Common myeloid progenitor, CD34-positive (primary cell): Measurements from ENCODE around the gene APAF1.
"Not testable (repeated sequence)": the region's sequence is repeated elsewhere in the genome, so short reads cannot be mapped to it uniquely, and the experiment has no call there.

Source experiments
- CTCF ChIA-PET: fragments of 350-600 bp; sonication (Branson Sonifier 250); formaldehyde crosslinking; loops from one replicate; lab custom pipeline; 2021; ENCODE audit warnings: antibody characterized with exemption; lab: Charles Lee
- POLR2A ChIA-PET: fragments of 350-600 bp; sonication (Branson Sonifier 250); formaldehyde crosslinking; loops from one replicate; lab custom pipeline; 2021; ENCODE audit warnings: antibody characterized with exemption; lab: Charles Lee
- DNase-seq, 3 donors: peaks; one replicate each; pipeline versions ENCODE4 v3.0.0 to v3.0.0-alpha.2; 2013
- H3K27ac ChIP-seq, 2 experiments: 1 replicate in 1 of 2; 2 replicates in 1 of 2; pipeline ENCODE4 v1.7.0; 2013; ENCODE audit warnings: inconsistent platforms in 2 of 2, low read length in 2 of 2, mild to moderate bottlenecking in 2 of 2, low read depth in 1 of 2, moderate library complexity in 1 of 2; ENCODE audit not compliant: severe bottlenecking in 2 of 2, insufficient read depth in 1 of 2, poor library complexity in 1 of 2
- H3K27me3 ChIP-seq, 5 experiments: replicated peaks in 2 of 5; 1 replicate in 3 of 5; 2 replicates in 2 of 5; pipeline versions ENCODE4 v1.6.1 to v1.7.0; 2013; ENCODE audit warnings: low read length in 4 of 5, mild to moderate bottlenecking in 2 of 5, moderate library complexity in 2 of 5, inconsistent platforms in 1 of 5; ENCODE audit not compliant: insufficient read depth in 5 of 5, control insufficient read depth in 4 of 5
- H3K36me3 ChIP-seq, 4 experiments: 1 replicate in 2 of 4; 2 replicates in 2 of 4; pipeline versions ENCODE4 v1.6.1 to v1.7.0; 2013; ENCODE audit warnings: low read length in 3 of 4, control low read depth in 1 of 4, mild to moderate bottlenecking in 1 of 4; ENCODE audit not compliant: control insufficient read depth in 4 of 4, insufficient read depth in 4 of 4
- H3K4me1 ChIP-seq, 4 experiments: 1 replicate in 3 of 4; 2 replicates in 1 of 4; pipeline versions ENCODE4 v1.6.1 to v1.7.1; 2013; ENCODE audit warnings: low read length in 3 of 4, mild to moderate bottlenecking in 3 of 4, control low read depth in 1 of 4, inconsistent platforms in 1 of 4, moderate library complexity in 1 of 4; ENCODE audit not compliant: control insufficient read depth in 4 of 4, insufficient read depth in 4 of 4; ENCODE audit errors: control extremely low read depth in 1 of 4
- H3K4me3 ChIP-seq, 7 experiments: 1 replicate in 4 of 7; 2 replicates in 3 of 7; pipeline versions ENCODE4 v1.5.1 to v1.7.0; 2013; ENCODE audit warnings: mild to moderate bottlenecking in 7 of 7, low read length in 6 of 7, moderate library complexity in 6 of 7, inconsistent platforms in 2 of 7, low read depth in 2 of 7, control low read depth in 1 of 7; ENCODE audit not compliant: insufficient read depth in 4 of 7, control insufficient read depth in 1 of 7; ENCODE audit errors: extremely low read depth in 1 of 7
- H3K9me3 ChIP-seq, 5 experiments: 1 replicate in 4 of 5; 2 replicates in 1 of 5; pipeline versions ENCODE4 v1.6.1 to v1.7.1; 2013; ENCODE audit warnings: low read length in 4 of 5, mild to moderate bottlenecking in 2 of 5, inconsistent platforms in 1 of 5, low read depth in 1 of 5, moderate library complexity in 1 of 5; ENCODE audit not compliant: control insufficient read depth in 4 of 5, insufficient read depth in 2 of 5; ENCODE audit errors: control extremely low read depth in 1 of 5
- WGBS: methylation state at CpG from one replicate; pipeline ENCODE4 v1.1.5; 2013; ENCODE audit not compliant: insufficient coverage; 5-methylcytosine and 5-hydroxymethylcytosine counted together

Gene APAF1

DNA sequence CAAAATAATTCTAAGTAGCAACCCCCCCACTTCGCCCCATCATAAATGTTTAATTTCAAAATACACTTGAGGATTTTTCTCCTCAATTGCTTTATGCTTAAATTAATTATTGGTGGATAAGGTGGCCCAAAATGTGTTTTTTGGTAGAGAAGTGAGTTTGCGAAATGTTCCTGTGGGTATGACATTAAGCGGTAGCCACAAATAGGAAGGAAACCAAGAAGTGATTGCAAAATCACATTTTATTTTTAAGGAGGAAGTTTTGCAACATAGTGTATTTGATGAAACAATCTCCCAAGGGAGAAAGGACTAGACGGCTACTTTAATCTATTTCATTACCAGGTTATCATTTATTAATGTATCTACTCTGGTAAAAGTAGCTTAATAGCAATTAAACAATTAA, 26.1 kb upstream of the APAF1 start:
- Histone ChIP-seq H3K4me1 (peaks cover under 1 to 44% (median 14%) of the 10 kb centered on the region in 4 experiments), H3K27ac (no peak overlapping the region), H3K27me3 (no peaks in the 10 kb centered on the region), H3K4me3 (no peak overlapping the region), H3K36me3 (no peaks in the 10 kb centered on the region), H3K9me3 (no peaks in the 10 kb centered on the region)
- ChIA-PET POLR2A (interaction anchor here (0.6 kb wide), 1 partner anchor 12 kb away, joined by 3 read pairs; no protein-coding TSS in a partner anchor), CTCF (interaction anchor here (0.7 to 3.6 kb wide), 8 partner anchors 10 to 52 kb away, joined by 3 to 13 read pairs (median 4); no protein-coding TSS in a partner anchor)
- 0% methylated on average over 1 of the region's 4 CpGs for WGBS
- peak; percentile 48 to 74 (median 63) for DNase-seq

DNA sequence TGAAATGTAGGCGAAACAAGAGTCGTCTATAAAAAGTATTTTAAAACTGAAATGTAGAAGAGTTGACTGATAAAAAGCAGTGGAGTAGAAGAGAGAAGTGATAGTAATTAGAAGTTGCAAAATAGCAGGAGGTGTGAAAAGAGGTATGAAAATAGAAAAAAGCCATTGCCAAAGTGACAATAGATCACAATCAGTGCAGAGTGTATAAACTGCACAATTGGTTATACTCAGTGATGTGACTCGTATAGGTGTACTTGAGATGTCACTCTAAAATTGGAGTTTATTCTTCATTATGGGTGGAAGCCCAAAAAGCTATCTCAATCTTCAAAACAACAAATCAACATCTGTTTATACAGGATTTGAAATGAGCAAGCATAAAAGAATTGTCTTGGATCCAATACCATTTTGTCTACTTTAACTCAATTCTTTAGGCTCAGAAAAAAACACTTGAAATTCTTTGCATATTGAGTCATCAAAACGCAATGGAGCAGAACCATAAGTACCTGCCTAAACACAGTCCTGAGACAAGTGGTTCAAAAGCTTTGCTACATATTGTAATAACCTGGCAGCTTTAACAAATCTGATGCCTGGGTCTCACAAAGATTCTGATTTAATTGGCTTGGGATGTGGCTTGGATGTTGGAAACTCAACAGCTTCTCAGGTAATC, 9.3 kb upstream of the APAF1 start:
- Histone ChIP-seq H3K9me3 (no peaks in the 10 kb centered on the region), H3K27ac (no peak overlapping the region), H3K36me3 (peaks cover 3 to 16% (median 7%) of the 10 kb centered on the region in 4 experiments), H3K4me3 (no peak overlapping the region), H3K4me1 (no peaks in the 10 kb centered on the region), H3K27me3 (no peaks in the 10 kb centered on the region)
- ChIA-PET CTCF (interaction anchor here (1.0 to 1.1 kb wide), 2 partner anchors 39 to 41 kb away, joined by 3 read pairs; no protein-coding TSS in a partner anchor), POLR2A (interaction anchor here (0.7 kb wide), 1 partner anchor 152 kb away, joined by 3 read pairs; no protein-coding TSS in a partner anchor)
- no peak for DNase-seq
- 100% methylated on average over 3 of the region's 4 CpGs for WGBS

DNA sequence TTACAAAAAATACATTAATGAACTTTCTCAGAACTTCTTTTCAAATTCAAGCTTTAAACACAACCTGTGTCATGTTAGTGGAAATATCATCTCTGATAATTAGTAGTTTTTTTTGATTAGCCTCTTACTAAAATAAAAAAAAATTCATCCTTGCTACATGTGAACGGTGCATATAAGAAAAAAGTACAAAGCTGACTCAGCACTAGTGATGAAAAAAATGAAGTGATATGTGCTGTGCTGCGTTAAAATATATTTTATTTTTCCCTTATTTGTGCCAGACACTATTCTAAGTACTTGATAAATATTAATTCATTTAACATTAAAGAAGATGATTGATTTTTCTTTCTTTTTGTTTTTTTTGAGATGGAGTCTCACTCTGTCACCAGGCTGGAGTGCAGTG, 8.0 kb upstream of the APAF1 start:
- ChIA-PET POLR2A (no interaction called here), CTCF (interaction anchor here (1.2 to 1.9 kb wide), 2 partner anchors 7 to 20 kb away, joined by 3 to 5 read pairs; no protein-coding TSS in a partner anchor)
- DNase-seq = no peak
- Histone ChIP-seq H3K27me3 (no peaks in the 10 kb centered on the region), H3K27ac (no peak overlapping the region), H3K9me3 (no peaks in the 10 kb centered on the region), H3K4me3 (no peak overlapping the region), H3K36me3 (peaks cover 3 to 14% (median 7%) of the 10 kb centered on the region in 4 experiments), H3K4me1 (peaks cover 0 to 5% (median 0%) of the 10 kb centered on the region in 4 experiments)
- no CpG with 5 or more reads among the region's 2 CpGs for WGBS

DNA sequence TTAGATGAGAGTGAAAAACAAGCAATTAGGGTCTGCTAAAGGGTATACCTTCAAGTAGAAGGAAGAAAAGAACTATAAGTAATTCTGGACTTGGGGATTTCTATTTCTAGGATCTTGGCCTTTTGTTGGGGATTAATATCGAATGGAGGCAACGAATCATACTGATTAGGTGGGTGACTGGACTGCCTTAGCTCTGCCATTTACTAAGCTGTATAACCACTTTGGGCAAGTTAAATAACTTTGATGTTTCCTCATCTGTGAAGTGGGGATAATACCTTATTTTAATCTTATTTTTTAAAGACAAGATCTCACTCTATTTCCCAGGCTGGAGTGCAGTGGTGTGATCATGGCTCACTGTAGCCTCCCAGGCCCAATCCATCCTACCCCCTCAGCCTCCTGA, 7.1 kb upstream of the APAF1 start:
- Histone ChIP-seq H3K4me1 (peaks cover 0 to 9% (median 0%) of the 10 kb centered on the region in 4 experiments), H3K27ac (no peak overlapping the region), H3K4me3 (no peak overlapping the region), H3K36me3 (peaks cover 2 to 6% (median 3%) of the 10 kb centered on the region in 4 experiments), H3K9me3 (no peaks in the 10 kb centered on the region), H3K27me3 (no peaks in the 10 kb centered on the region)
- DNase-seq = no peak
- POLR2A ChIA-PET = no interaction called here
- CTCF ChIA-PET = interaction anchor here (1.1 to 1.9 kb wide), 4 partner anchors 8 to 23 kb away, joined by 3 to 5 read pairs (median 3); no protein-coding TSS in a partner anchor
- WGBS = 92% methylated on average over 2 of the region's 2 CpGs

DNA sequence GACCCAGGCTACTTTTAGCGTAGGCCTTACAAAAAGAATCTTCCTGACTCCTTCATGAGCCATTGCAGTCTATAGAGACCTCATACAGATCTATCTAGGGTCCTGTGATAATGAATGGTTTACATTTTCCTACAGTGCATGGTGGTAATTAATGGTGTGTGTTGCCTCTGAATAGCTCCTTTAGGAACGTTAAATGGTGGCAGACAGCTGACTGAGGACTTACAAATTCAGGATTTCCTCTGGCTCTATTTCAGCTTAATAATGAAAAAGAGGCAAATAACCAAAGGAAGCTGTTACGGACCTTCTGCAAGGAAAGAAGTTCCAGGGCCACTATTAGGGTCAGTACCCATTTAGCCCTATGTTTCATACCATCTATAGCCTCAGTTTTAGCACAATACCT, 5.6 kb upstream of the APAF1 start:
- H3K9me3 ChIP-seq = no peaks in the 10 kb centered on the region
- ChIA-PET CTCF (interaction anchor here (1.1 to 2.1 kb wide), 4 partner anchors 8 to 72 kb away, joined by 3 to 6 read pairs (median 3); no protein-coding TSS in a partner anchor), POLR2A (no interaction called here)
- no peak for DNase-seq
- 78% methylated on average over 1 of the region's 3 CpGs for WGBS
- H3K27me3 ChIP-seq = no peaks in the 10 kb centered on the region
- peaks cover 0 to 12% (median 5%) of the 10 kb centered on the region in 4 experiments for H3K4me1 ChIP-seq
- no peak overlapping the region for H3K27ac ChIP-seq
- no peaks in the 10 kb centered on the region for H3K36me3 ChIP-seq
- H3K4me3 ChIP-seq = no peak overlapping the region

DNA sequence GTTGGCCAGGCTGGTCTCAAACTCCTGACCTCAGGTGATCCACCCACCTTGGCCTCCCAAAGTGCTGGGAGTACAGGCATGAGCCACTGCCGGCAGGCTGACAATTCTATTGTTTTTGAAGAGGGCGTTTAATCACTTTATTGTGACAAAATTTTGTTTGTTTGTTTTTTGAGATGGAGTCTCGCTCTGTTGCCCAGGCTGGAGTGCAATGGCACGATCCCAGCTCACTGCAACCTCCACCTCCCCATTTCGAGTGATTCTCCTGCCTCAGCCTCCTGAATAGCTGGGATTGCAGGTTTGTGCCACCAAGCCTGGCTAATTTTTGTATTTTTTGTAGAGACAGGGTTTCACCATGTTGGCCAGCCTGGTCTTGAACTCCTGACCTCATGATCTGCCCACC, 2.3 kb upstream of the APAF1 start:
- H3K36me3 ChIP-seq, DNase-seq, POLR2A ChIA-PET, H3K9me3 ChIP-seq, H3K27me3 ChIP-seq, H3K27ac ChIP-seq: not testable (repeated sequence)
- WGBS = 100% methylated on average over 1 of the region's 5 CpGs
- CTCF ChIA-PET = interaction anchor here (0.8 to 1.1 kb wide), 2 partner anchors 34 to 36 kb away, joined by 3 to 4 read pairs; no protein-coding TSS in a partner anchor
- peaks cover 3 to 29% (median 16%) of the 10 kb centered on the region in 4 experiments for H3K4me1 ChIP-seq
- peak overlapping the region in 1 of 7 experiments; percentile 99 for H3K4me3 ChIP-seq

DNA sequence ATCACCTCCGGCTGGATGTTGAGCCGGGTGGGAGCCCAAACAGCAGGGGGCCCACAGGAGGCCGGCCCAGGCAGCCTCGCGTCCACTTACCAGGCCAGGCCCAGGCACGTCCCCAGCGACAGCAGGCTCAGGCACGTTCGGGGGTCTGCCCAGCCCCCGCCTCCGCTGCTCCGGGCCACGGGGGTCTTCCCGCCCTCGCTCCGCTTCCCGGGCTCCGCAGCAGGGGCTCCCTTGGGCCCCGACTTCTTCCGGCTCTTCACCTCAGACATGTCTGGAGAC, 718 bp upstream of the APAF1 start:
- 0% methylated on average over 20 of the region's 20 CpGs for WGBS
- peaks cover 0 to 10% (median 5%) of the 10 kb centered on the region in 4 experiments for H3K36me3 ChIP-seq
- POLR2A ChIA-PET = interaction anchor here (0.8 to 1.6 kb wide), 3 partner anchors 13 to 50 kb away, joined by 3 to 9 read pairs (median 3); partner anchors contain the start of gene SLC25A3
- H3K4me3 ChIP-seq = peak overlapping the region; percentile 94 to 99 (median 98)
- H3K9me3 ChIP-seq = no peaks in the 10 kb centered on the region
- CTCF ChIA-PET = interaction anchor here (0.8 to 2.1 kb wide), 5 partner anchors 10 to 151 kb away, joined by 3 to 7 read pairs (median 3); no protein-coding TSS in a partner anchor
- H3K27me3 ChIP-seq = no peaks in the 10 kb centered on the region
- DNase-seq = peak in 1 of 3 donors; percentile 70
- peaks cover 3 to 29% (median 17%) of the 10 kb centered on the region in 4 experiments for H3K4me1 ChIP-seq
- peak overlapping the region; percentile 68 to 87 for H3K27ac ChIP-seq
